Osteoblast (primary cell): ENCODE data around the gene TSPAN3. TPM values are rescaled to one million over a fixed set of nuclear protein-coding genes. Genes with fewer than 3 reads are reported as not detected.

Source experiments
- DNase-seq: peaks from one replicate; pipeline ENCODE4 v3.0.0; 2011; ENCODE audit warnings: low spot score, mixed read lengths; ENCODE audit not compliant: insufficient read length; ENCODE audit errors: missing footprints
- H2AFZ ChIP-seq: 2 replicates; pipeline ENCODE4 v1.6.0; 2011; ENCODE audit warnings: mild to moderate bottlenecking, low read length
- H3K27ac ChIP-seq: 2 replicates; pipeline ENCODE4 v1.5.1; 2011; ENCODE audit warnings: mild to moderate bottlenecking, low read depth, low read length, moderate library complexity
- H3K27me3 ChIP-seq: 2 replicates; pipeline ENCODE4 v1.6.0; 2012; ENCODE audit warnings: mild to moderate bottlenecking, control low read depth, inconsistent platforms, low read length, moderate library complexity; ENCODE audit not compliant: insufficient read depth
- H3K36me3 ChIP-seq: 2 replicates; pipeline ENCODE4 v1.5.1; 2011; ENCODE audit warnings: mild to moderate bottlenecking, low read length, control low read depth, moderate library complexity; ENCODE audit not compliant: insufficient read depth
- H3K4me1 ChIP-seq: 2 replicates; pipeline ENCODE4 v1.5.1; 2011; ENCODE audit warnings: mild to moderate bottlenecking, low read length, control low read depth, moderate library complexity; ENCODE audit not compliant: insufficient read depth
- H3K4me2 ChIP-seq: 2 replicates; pipeline ENCODE4 v1.6.0; 2011; ENCODE audit warnings: mild to moderate bottlenecking, low read length; ENCODE audit not compliant: insufficient read depth
- H3K4me3 ChIP-seq: fragments of 200-600 bp; sonication (generic); 3 replicates; pipeline ENCODE4 v1.5.1; 2012; ENCODE audit warnings: mild to moderate bottlenecking, low read length, inconsistent platforms; ENCODE audit not compliant: insufficient read depth
- H3K79me2 ChIP-seq: 2 replicates; pipeline ENCODE4 v1.6.0; 2012; ENCODE audit warnings: mild to moderate bottlenecking, low read length, control low read depth, inconsistent platforms; ENCODE audit not compliant: insufficient read depth
- H3K9me3 ChIP-seq: 2 replicates; pipeline ENCODE4 v1.5.1; 2011; ENCODE audit warnings: low read depth, low read length, control low read depth
- H4K20me1 ChIP-seq: 2 replicates; pipeline ENCODE4 v1.6.0; 2012; ENCODE audit warnings: mild to moderate bottlenecking, low read length, control low read depth; ENCODE audit not compliant: insufficient read depth
- total RNA-seq: library from RNA; depleted of rRNA; stranded (reverse); fragments of >200 nt; gene quantifications from 2 replicates; pipeline ENCODE4 v1.2.3, GENCODE V29; 2012
- TF ChIP-seq, protein P1 (sequence below): IDR thresholded peaks from 2 replicates; pipeline ENCODE4 v1.5.1; 2011; ENCODE audit warnings: mild to moderate bottlenecking, low read depth, low read length, moderate library complexity; ENCODE audit errors: extremely low read depth

Gene TSPAN3
- total RNA-seq, 1 donor, result 235 TPM

DNA sequence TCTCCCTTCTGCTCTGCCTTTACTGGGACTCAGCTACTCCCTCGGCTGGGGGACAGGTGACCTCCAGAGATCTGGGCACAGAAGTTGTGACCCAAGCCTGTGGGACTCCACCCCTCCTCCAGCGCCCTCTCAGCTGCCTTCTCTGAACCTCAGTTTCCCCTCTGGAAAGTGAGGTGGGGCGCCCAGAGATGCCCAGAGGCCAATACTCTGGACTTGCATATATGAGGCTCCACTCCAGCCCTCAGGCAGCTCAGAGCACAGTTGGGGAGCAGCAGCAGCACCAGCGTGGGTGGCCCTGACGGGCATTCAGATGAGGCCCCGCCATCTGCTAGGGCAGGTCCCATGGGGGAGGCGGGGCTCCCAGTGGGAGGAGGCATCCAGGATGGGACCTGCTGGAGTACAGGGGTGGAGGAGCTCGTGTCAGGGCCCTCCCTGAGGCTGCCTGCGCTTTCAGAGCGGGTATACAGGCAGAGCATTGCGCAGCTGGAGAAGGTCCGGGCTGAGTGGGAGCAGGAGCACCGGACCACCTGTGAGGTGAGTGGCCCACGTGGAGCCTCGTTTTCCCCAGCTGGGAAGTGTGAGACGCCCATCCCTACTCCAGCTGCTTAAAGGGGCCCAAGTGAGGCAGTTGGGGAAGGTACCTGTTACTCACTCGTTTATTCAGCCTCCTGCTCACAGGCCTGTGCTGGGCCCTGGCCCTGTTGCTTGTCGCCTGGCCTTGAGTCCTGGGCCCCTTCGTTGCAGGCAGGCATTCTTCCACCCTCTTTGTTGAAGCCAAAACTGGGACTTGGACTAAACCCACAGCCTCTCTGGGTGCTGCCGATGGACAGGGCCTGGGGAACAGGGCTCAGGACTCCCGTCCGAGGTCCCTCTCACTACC lies 40.6 kb downstream of the TSPAN3 start:
- H3K27me3 ChIP-seq, result no peaks in the 10 kb centered on the region
- H3K36me3 ChIP-seq, result no peaks in the 10 kb centered on the region
- TF ChIP-seq, protein P1, sequence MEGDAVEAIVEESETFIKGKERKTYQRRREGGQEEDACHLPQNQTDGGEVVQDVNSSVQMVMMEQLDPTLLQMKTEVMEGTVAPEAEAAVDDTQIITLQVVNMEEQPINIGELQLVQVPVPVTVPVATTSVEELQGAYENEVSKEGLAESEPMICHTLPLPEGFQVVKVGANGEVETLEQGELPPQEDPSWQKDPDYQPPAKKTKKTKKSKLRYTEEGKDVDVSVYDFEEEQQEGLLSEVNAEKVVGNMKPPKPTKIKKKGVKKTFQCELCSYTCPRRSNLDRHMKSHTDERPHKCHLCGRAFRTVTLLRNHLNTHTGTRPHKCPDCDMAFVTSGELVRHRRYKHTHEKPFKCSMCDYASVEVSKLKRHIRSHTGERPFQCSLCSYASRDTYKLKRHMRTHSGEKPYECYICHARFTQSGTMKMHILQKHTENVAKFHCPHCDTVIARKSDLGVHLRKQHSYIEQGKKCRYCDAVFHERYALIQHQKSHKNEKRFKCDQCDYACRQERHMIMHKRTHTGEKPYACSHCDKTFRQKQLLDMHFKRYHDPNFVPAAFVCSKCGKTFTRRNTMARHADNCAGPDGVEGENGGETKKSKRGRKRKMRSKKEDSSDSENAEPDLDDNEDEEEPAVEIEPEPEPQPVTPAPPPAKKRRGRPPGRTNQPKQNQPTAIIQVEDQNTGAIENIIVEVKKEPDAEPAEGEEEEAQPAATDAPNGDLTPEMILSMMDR, result no peak
- DNase-seq, result peak; percentile 95
- H3K79me2 ChIP-seq, result no peaks in the 10 kb centered on the region
- no peaks in the 10 kb centered on the region for H3K4me1 ChIP-seq
- H4K20me1 ChIP-seq, result no peaks in the 10 kb centered on the region
- H3K27ac ChIP-seq, result no peak overlapping the region
- no peak overlapping the region for H2AFZ ChIP-seq
- no peak overlapping the region for H3K4me3 ChIP-seq
- H3K4me2 ChIP-seq, result no peak overlapping the region
- no peaks in the 10 kb centered on the region for H3K9me3 ChIP-seq

- no peak overlapping the region for H3K4me2 ChIP-seq
- H3K27me3 ChIP-seq, result no peaks in the 10 kb centered on the region
- TF ChIP-seq, protein P1, result no peak
- no peaks in the 10 kb centered on the region for H3K36me3 ChIP-seq
- no peak overlapping the region for H3K4me3 ChIP-seq
- no peaks in the 10 kb centered on the region for H3K9me3 ChIP-seq
- H3K79me2 ChIP-seq, result no peaks in the 10 kb centered on the region
- DNase-seq, result no peak
- no peaks in the 10 kb centered on the region for H4K20me1 ChIP-seq
- H2AFZ ChIP-seq, result no peak overlapping the region
- H3K27ac ChIP-seq, result no peak overlapping the region
- H3K4me1 ChIP-seq, result no peaks in the 10 kb centered on the region
Measured at GRCh38 chr15:77029166-77030047, 41.5 kb downstream of the TSPAN3 start.

- H3K4me3 ChIP-seq, result no peak overlapping the region
- TF ChIP-seq, protein P1, result no peak
Measured at GRCh38 chr15:77028451-77029165, 42.3 kb downstream of the TSPAN3 start.

More at GRCh38 chr15:77028451-77029165, 42.3 kb downstream of the TSPAN3 start:
- Histone ChIP-seq H3K27me3 (no peaks in the 10 kb centered on the region), H3K4me1 (no peaks in the 10 kb centered on the region), H3K9me3 (no peaks in the 10 kb centered on the region), H2AFZ (no peak overlapping the region), H4K20me1 (no peaks in the 10 kb centered on the region), H3K4me2 (no peak overlapping the region), H3K36me3 (no peaks in the 10 kb centered on the region), H3K27ac (no peak overlapping the region), H3K79me2 (no peaks in the 10 kb centered on the region)
- DNase-seq, result peak; percentile 68
